Type B pancreatic cell (in vitro differentiated cells): ENCODE results near the gene LDLR. TPM values are rescaled to one million over a fixed set of nuclear protein-coding genes. Genes with fewer than 3 reads are reported as not detected.

Source experiments
- DNase-seq: peaks from one replicate; pipeline ENCODE4 v3.0.0; 2021; ENCODE audit warnings: mixed read lengths; ENCODE audit not compliant: unreplicated experiment; ENCODE audit errors: extremely low spot score
- H3K27ac Mint-ChIP-seq: 2 replicates; pipeline ENCODE4 v1.8.0; 2021; ENCODE audit warnings: mild to moderate bottlenecking, mixed read lengths
- H3K27me3 Mint-ChIP-seq: 2 replicates; pipeline ENCODE4 v1.8.0; 2021; ENCODE audit warnings: mixed read lengths
- H3K36me3 Mint-ChIP-seq: 2 replicates; pipeline ENCODE4 v1.8.0; 2021; ENCODE audit warnings: mixed read lengths
- H3K4me1 Mint-ChIP-seq: one replicate; pipeline ENCODE4 v1.8.0; 2021; ENCODE audit warnings: mixed read lengths; ENCODE audit not compliant: unreplicated experiment
- H3K4me3 Mint-ChIP-seq: 2 replicates; pipeline ENCODE4 v1.8.0; 2021; ENCODE audit warnings: mild to moderate bottlenecking, mixed read lengths
- H3K9me3 Mint-ChIP-seq: 2 replicates; pipeline ENCODE4 v1.8.0; 2021; ENCODE audit warnings: mixed read lengths
- total RNA-seq: library from RNA; stranded (reverse); gene quantifications from 2 replicates; pipeline ENCODE4 v1.2.1, GENCODE V29; 2021; ENCODE audit warnings: low replicate concordance
- TF ChIP-seq, protein P1 (sequence below): fragments of 200-600 bp; sonication (generic); conservative IDR thresholded peaks from 2 replicates; pipeline ENCODE4 v1.5.0; 2021; ENCODE audit warnings: antibody characterized with exemption, mild to moderate bottlenecking

The LDLR gene
- total RNA-seq, 1 donor from 2014 or later, result 67.4 TPM

DNA sequence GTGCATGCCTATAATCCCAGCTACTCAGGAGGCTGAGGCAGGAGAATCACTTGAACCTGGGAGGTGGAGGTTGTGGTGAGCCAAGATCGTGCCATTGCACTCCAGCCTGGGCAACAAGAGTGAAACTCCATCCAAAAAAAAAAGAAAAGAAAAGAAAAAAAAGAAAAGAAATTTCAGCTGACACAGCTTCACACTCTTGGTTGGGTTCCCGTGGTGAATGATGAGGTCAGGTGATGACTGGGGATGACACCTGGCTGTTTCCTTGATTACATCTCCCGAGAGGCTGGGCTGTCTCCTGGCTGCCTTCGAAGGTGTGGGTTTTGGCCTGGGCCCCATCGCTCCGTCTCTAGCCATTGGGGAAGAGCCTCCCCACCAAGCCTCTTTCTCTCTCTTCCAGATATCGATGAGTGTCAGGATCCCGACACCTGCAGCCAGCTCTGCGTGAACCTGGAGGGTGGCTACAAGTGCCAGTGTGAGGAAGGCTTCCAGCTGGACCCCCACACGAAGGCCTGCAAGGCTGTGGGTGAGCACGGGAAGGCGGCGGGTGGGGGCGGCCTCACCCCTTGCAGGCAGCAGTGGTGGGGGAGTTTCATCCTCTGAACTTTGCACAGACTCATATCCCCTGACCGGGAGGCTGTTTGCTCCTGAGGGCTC is 22.0 kb downstream of the LDLR start:
- Mint-ChIP-seq H3K36me3 (peaks cover 9% of the 10 kb centered on the region), H3K4me3 (no peak overlapping the region), H3K4me1 (no peaks in the 10 kb centered on the region), H3K27me3 (no peaks in the 10 kb centered on the region), H3K9me3 (no peaks in the 10 kb centered on the region), H3K27ac (no peak overlapping the region)
- TF ChIP-seq, protein P1, sequence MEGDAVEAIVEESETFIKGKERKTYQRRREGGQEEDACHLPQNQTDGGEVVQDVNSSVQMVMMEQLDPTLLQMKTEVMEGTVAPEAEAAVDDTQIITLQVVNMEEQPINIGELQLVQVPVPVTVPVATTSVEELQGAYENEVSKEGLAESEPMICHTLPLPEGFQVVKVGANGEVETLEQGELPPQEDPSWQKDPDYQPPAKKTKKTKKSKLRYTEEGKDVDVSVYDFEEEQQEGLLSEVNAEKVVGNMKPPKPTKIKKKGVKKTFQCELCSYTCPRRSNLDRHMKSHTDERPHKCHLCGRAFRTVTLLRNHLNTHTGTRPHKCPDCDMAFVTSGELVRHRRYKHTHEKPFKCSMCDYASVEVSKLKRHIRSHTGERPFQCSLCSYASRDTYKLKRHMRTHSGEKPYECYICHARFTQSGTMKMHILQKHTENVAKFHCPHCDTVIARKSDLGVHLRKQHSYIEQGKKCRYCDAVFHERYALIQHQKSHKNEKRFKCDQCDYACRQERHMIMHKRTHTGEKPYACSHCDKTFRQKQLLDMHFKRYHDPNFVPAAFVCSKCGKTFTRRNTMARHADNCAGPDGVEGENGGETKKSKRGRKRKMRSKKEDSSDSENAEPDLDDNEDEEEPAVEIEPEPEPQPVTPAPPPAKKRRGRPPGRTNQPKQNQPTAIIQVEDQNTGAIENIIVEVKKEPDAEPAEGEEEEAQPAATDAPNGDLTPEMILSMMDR, result no peak
- no peak for DNase-seq

- no peaks in the 10 kb centered on the region for H3K27me3 Mint-ChIP-seq
- H3K4me1 Mint-ChIP-seq, result no peaks in the 10 kb centered on the region
- H3K4me3 Mint-ChIP-seq, result no peak overlapping the region
- TF ChIP-seq, protein P1, result no peak
- no peaks in the 10 kb centered on the region for H3K9me3 Mint-ChIP-seq
- H3K36me3 Mint-ChIP-seq, result peaks cover 11% of the 10 kb centered on the region
- DNase-seq, result no peak
- H3K27ac Mint-ChIP-seq, result no peak overlapping the region
These were observed 22.5 kb downstream of the LDLR start for GRCh38 chr19:11111771-11112144.

DNA sequence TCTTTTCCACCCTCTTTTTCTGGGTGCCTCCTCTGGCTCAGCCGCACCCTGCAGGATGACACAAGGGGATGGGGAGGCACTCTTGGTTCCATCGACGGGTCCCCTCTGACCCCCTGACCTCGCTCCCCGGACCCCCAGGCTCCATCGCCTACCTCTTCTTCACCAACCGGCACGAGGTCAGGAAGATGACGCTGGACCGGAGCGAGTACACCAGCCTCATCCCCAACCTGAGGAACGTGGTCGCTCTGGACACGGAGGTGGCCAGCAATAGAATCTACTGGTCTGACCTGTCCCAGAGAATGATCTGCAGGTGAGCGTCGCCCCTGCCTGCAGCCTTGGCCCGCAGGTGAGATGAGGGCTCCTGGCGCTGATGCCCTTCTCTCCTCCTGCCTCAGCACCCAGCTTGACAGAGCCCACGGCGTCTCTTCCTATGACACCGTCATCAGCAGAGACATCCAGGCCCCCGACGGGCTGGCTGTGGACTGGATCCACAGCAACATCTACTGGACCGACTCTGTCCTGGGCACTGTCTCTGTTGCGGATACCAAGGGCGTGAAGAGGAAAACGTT is 24.0 kb downstream of the LDLR start:
- TF ChIP-seq, protein P1, result no peak
- H3K27me3 Mint-ChIP-seq, result no peaks in the 10 kb centered on the region
- H3K4me3 Mint-ChIP-seq, result no peak overlapping the region
- H3K27ac Mint-ChIP-seq, result peak overlapping the region; percentile 60
- H3K9me3 Mint-ChIP-seq, result no peaks in the 10 kb centered on the region
- no peaks in the 10 kb centered on the region for H3K4me1 Mint-ChIP-seq
- H3K36me3 Mint-ChIP-seq, result peaks cover 14% of the 10 kb centered on the region
- no peak for DNase-seq

GRCh38 chr19:11115042-11115441 is 25.8 kb downstream of the LDLR start:
- Mint-ChIP-seq H3K27me3 (no peaks in the 10 kb centered on the region), H3K36me3 (peaks cover 12% of the 10 kb centered on the region), H3K27ac (no peak overlapping the region)

DNA sequence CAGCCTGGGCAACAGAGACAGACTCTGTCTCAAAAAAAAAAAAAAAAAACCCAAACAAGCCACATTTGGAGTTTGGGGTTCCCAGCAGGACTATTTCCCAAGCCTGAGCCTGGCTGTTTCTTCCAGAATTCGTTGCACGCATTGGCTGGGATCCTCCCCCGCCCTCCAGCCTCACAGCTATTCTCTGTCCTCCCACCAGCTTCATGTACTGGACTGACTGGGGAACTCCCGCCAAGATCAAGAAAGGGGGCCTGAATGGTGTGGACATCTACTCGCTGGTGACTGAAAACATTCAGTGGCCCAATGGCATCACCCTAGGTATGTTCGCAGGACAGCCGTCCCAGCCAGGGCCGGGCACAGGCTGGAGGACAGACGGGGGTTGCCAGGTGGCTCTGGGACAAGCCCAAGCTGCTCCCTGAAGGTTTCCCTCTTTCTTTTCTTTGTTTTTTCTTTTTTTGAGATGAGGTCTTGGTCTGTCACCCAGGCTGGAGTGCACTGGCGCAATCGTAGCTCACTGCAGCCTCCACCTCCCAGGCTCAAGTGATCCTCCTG is 26.7 kb downstream of the LDLR start:
- no peaks in the 10 kb centered on the region for H3K27me3 Mint-ChIP-seq
- peaks cover 20% of the 10 kb centered on the region for H3K36me3 Mint-ChIP-seq
- peak overlapping the region; percentile 59 for H3K27ac Mint-ChIP-seq
- H3K4me3 Mint-ChIP-seq, result no peak overlapping the region
- no peak for DNase-seq
- H3K4me1 Mint-ChIP-seq, result no peaks in the 10 kb centered on the region
- H3K9me3 Mint-ChIP-seq, result no peaks in the 10 kb centered on the region
- TF ChIP-seq, protein P1, result no peak

More at GRCh38 chr19:11115042-11115441, 25.8 kb downstream of the LDLR start:
- no peaks in the 10 kb centered on the region for H3K4me1 Mint-ChIP-seq
- DNase-seq, result no peak
- no peak overlapping the region for H3K4me3 Mint-ChIP-seq
- H3K9me3 Mint-ChIP-seq, result no peaks in the 10 kb centered on the region
- TF ChIP-seq, protein P1, result no peak
